Cardiac muscle cell (in vitro differentiated cells and primary cell): Measurements from ENCODE around the gene SPRR2B. TPM values are rescaled to one million over a fixed set of nuclear protein-coding genes. Genes with fewer than 3 reads are reported as not detected.
"Not testable (repeated sequence)": the region's sequence is repeated elsewhere in the genome, so short reads cannot be mapped to it uniquely, and the experiment has no call there.

Source experiments
- DNase-seq, 2 donors: peaks; one replicate each; pipeline versions ENCODE4 v3.0.0 to v3.0.0-alpha.2; 2010 to 2017; ENCODE audit warnings: low read depth in 1 of 2, low spot score in 1 of 2
- H3K27ac ChIP-seq: fragments of 200-600 bp; sonication (generic); 2 replicates; pipeline ENCODE4 v1.5.1; 2016
- H3K27me3 ChIP-seq: fragments of 200-600 bp; sonication (generic); 2 replicates; pipeline ENCODE4 v1.6.0; 2016; ENCODE audit warnings: control low read depth
- H3K36me3 ChIP-seq: fragments of 200-600 bp; sonication (generic); 2 replicates; pipeline ENCODE4 v1.5.1; 2016; ENCODE audit warnings: control low read depth
- H3K4me1 ChIP-seq: fragments of 200-600 bp; sonication (generic); 2 replicates; pipeline ENCODE4 v1.8.1; 2017; ENCODE audit warnings: low read depth, mild to moderate bottlenecking, mixed run types
- H3K4me3 ChIP-seq: fragments of 200-600 bp; sonication (generic); 2 replicates; pipeline ENCODE4 v1.5.1; 2016; ENCODE audit warnings: mild to moderate bottlenecking
- H3K9me3 ChIP-seq: fragments of 200-600 bp; sonication (generic); 2 replicates; pipeline ENCODE4 v1.5.1; 2017; ENCODE audit warnings: low read depth, mild to moderate bottlenecking, control low read depth
- CTCF ChIP-seq: IDR thresholded peaks from 2 replicates; pipeline ENCODE4 v1.5.1; 2012; ENCODE audit warnings: low read depth, mild to moderate bottlenecking, low read length
- polyA plus RNA-seq: library from polyadenylated mRNA; unstranded; fragments of >200 nt; fragmentation: Nextera tagmentation; extraction: Ambion mirVana; gene quantifications from 2 replicates; pipeline ENCODE4 v1.2.1, GENCODE V29; 2016
- total RNA-seq: library from RNA; depleted of rRNA; stranded (reverse); fragments of >200 nt; gene quantifications from 2 replicates; pipeline ENCODE4 v1.2.3, GENCODE V29; 2016

Gene SPRR2B
- total RNA-seq (not detected in 2 replicates), polyA plus RNA-seq (not detected in 2 replicates)

- H3K4me1 ChIP-seq: no peaks in the 10 kb centered on the region
- no peaks in the 10 kb centered on the region for H3K9me3 ChIP-seq
- no peaks in the 10 kb centered on the region for H3K36me3 ChIP-seq
- no peaks in the 10 kb centered on the region for H3K27me3 ChIP-seq
- DNase-seq: no peak
- no peak within 1 kb of the TSS for H3K4me3 ChIP-seq
- no peak within 1 kb of the TSS for H3K27ac ChIP-seq
- TF ChIP-seq CTCF: no peak
Measured at GRCh38 chr1:153071511-153071910, at the start of gene SPRR2B. TSS of gene SPRR2B (minus strand) at chr1:153071611. CDS start at chr1:153070839, 772 bp downstream.

- TF ChIP-seq CTCF: no peak
- Histone ChIP-seq H3K4me3 (no peak overlapping the region), H3K4me1 (peaks cover 2% of the 10 kb centered on the region), H3K27me3 (no peaks in the 10 kb centered on the region), H3K36me3 (no peaks in the 10 kb centered on the region), H3K9me3 (no peaks in the 10 kb centered on the region), H3K27ac (no peak overlapping the region)
- no peak for DNase-seq
Measured at GRCh38 chr1:153120945-153121344, 49.5 kb upstream of the SPRR2B start.

DNA sequence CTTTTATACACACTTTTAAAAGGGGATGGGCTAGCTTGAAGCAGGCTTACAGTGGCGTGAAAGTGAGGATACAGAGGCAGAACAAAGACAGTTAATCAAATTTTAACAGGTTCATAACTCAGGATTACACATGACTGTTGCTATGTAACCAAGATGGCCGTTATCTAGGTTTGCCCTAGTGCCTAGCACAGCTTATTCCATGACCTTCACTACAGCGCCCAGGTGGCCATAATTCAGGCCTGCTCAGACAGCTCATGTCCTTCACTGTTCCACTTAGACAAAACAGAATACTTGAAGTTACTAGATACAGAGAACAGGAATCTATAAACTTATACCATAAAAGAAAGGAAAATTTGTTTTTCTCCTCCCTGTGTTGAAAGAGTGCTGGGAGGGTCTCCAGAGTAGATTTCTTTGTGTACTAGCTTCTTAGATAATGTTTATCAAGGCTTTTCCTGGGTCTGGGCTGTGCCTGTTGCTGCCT lies 48.1 kb upstream of the SPRR2B start:
- peak in 1 of 2 donors; percentile 6 for DNase-seq
- Histone ChIP-seq H3K9me3 (no peaks in the 10 kb centered on the region), H3K36me3 (no peaks in the 10 kb centered on the region), H3K27ac (peak overlapping the region; percentile 55), H3K4me1 (peaks cover 2% of the 10 kb centered on the region), H3K27me3 (no peaks in the 10 kb centered on the region), H3K4me3 (no peak overlapping the region)
- TF ChIP-seq CTCF: no peak

GRCh38 chr1:153115264-153115663 lies 43.9 kb upstream of the SPRR2B start:
- H3K36me3 ChIP-seq, H3K9me3 ChIP-seq, H3K27me3 ChIP-seq, H3K4me3 ChIP-seq, H3K4me1 ChIP-seq, H3K27ac ChIP-seq, DNase-seq: not testable (repeated sequence)

DNA sequence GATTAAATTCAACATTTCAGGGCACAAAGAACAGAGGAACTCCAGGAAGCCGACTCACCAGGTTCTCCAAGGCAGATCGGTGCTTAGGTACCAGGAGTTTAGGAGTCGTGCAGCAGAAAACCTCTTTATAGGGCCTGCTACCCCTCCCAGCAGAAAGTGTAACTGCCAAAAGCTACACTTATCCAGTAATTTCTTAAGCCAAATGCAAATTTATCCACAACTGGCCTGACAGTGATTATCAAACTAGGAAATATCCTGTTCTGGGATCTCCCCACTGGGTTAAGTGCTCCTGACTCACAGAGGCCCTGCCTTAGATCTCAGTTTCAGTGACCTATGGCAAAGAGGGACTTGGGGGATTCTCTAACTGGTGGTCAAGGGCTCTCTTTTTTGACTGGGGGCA lies 42.0 kb upstream of the SPRR2B start, which contains the start of gene SPRR2F:
TSS of gene SPRR2F (minus strand) at position 101 of the 400 bp plus-strand sequence. CDS start 783 bp downstream, outside the sequence.
- Histone ChIP-seq H3K9me3 (no peaks in the 10 kb centered on the region), H3K4me3 (no peak within 1 kb of the TSS), H3K4me1 (no peaks in the 10 kb centered on the region), H3K36me3 (no peaks in the 10 kb centered on the region), H3K27ac (no peak within 1 kb of the TSS), H3K27me3 (no peaks in the 10 kb centered on the region)
- TF ChIP-seq CTCF: no peak
- no peak for DNase-seq

- DNase-seq, H3K9me3 ChIP-seq, H3K4me3 ChIP-seq, H3K4me1 ChIP-seq, H3K27ac ChIP-seq, H3K36me3 ChIP-seq, H3K27me3 ChIP-seq: not testable (repeated sequence)
Measured at GRCh38 chr1:153112454-153112853, 41.0 kb upstream of the SPRR2B start.

DNA sequence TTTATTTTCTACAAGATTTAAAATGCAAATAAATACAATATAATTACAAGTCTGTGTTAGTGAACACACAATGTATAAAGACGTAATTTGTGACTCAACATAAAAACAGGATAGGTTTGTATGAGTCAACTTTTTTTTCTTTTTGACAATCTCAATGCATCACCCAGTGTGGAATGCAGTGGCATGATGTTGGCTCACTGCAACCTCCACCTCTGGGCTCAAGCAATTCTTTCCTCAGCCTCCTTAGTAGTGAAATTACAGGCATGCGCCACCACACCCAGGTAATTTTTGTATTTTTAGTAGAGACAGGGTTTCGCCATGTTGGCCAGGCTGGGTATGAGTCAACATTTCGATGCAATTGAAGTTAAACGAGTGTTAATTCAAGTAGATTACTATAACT lies 28.8 kb upstream of the SPRR2B start:
- H3K4me1 ChIP-seq: no peaks in the 10 kb centered on the region
- no peaks in the 10 kb centered on the region for H3K36me3 ChIP-seq
- H3K27ac ChIP-seq: no peak overlapping the region
- H3K27me3 ChIP-seq: no peaks in the 10 kb centered on the region
- H3K4me3 ChIP-seq: no peak overlapping the region
- H3K9me3 ChIP-seq: no peaks in the 10 kb centered on the region
- DNase-seq: peak in 1 of 2 donors; percentile 4
- TF ChIP-seq CTCF: no peak
